GM19193 (cell line): ENCODE measurements around the gene DUSP28.

Experiments used
- POLR2A ChIP-seq: IDR thresholded peaks from 4 replicates; pipeline ENCODE4 v1.6.1; 2011; ENCODE audit not compliant: insufficient read depth, insufficient read length; ENCODE audit errors: extremely low read depth

The DUSP28 gene

DNA sequence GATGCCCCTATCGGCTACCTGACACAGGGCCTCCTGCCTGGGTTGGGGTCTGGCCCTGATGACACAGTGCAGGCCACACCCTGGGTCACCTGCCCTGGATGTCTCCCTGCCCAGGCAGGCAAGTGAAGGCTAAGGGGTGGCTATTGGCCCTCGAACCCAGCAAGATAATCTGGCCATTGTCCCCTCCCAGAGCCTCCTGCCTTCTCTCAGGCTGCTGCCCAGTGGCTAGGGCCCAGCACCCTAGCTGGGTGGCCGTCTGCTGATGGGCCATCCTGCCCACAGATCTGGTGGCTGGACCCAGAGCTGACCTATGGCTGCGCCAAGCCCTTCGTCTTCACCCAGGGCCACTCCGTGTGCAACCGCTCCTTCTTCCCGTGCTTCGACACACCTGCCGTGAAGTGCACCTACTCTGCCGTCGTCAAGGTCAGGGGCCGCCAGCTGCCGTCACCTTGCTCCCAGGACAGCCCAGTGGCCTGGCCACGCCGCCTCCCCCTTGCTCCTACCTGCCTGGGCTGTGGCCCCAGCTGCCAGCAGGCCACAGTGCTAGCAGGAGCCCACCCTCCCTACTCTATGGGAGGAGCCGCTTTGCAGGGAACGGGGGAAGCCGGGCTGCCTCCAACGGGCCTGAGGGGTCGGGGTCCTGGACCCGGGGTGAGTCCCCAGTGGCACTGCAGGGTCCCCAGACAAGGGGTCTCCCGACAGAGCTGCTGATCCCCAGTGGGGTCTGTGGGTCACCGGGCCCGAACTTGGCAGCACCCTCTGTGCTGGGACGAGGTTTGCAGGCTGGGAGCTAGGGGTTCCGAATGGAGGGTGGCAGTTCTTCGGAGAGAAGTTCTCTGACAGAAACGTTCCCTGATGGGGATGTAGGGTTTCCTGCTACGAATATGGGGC, 12.2 kb downstream of the DUSP28 start:
- no peak for TF ChIP-seq POLR2A

- no peak for TF ChIP-seq POLR2A
Measured at GRCh38 chr2:240573071-240573515, 12.9 kb downstream of the DUSP28 start.

- TF ChIP-seq POLR2A, result no peak
Measured at GRCh38 chr2:240573516-240574385, 13.6 kb downstream of the DUSP28 start.

GRCh38 chr2:240574386-240575100, 14.4 kb downstream of the DUSP28 start:
- TF ChIP-seq POLR2A, result no peak

- TF ChIP-seq POLR2A, result no peak
Measured at GRCh38 chr2:240575101-240575965, 15.2 kb downstream of the DUSP28 start.

DNA sequence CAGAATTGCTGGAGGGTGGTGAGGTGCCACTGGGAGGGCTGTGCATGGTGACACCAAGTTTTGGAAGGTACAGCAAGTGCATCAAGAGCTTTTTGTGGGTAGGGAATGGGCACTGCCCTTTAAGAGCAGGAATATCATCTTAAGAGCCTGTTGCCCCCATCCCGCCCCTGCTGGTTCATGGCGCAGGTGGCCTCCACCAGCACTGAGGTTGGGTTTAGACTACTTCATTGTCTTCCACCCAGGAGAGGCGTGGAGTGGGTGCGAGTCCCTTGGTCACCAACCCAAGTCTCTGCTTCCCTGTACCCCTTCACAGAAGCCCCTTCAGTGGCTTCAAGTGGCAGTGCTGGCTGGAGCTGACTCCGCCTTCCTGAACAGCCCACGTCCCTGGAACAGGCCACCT, 15.9 kb downstream of the DUSP28 start:
- TF ChIP-seq POLR2A, result no peak

- no peak for TF ChIP-seq POLR2A
Measured at GRCh38 chr2:240576436-240577205, 16.5 kb downstream of the DUSP28 start.

GRCh38 chr2:240577281-240578109, 17.3 kb downstream of the DUSP28 start:
- TF ChIP-seq POLR2A, result no peak

DNA sequence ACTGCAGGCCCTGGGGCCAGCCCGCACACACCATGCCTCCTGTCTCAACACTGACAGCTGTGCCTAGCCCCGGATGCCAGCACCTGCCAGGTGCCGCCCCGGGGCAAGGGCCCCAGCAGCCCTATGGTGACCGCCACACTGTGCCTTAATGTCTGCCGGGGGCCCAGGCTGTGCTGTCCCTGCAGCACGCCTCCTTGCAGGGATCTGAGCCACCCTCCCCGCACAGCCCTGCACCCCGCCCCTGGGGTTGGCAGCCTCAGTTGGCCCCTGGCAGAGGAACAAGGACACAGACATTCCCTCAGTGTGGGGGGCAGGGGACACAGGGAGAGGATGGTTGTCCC, 17.9 kb downstream of the DUSP28 start:
- no peak for TF ChIP-seq POLR2A

GRCh38 chr2:240578488-240578887, 18.3 kb downstream of the DUSP28 start:
- no peak for TF ChIP-seq POLR2A

DNA sequence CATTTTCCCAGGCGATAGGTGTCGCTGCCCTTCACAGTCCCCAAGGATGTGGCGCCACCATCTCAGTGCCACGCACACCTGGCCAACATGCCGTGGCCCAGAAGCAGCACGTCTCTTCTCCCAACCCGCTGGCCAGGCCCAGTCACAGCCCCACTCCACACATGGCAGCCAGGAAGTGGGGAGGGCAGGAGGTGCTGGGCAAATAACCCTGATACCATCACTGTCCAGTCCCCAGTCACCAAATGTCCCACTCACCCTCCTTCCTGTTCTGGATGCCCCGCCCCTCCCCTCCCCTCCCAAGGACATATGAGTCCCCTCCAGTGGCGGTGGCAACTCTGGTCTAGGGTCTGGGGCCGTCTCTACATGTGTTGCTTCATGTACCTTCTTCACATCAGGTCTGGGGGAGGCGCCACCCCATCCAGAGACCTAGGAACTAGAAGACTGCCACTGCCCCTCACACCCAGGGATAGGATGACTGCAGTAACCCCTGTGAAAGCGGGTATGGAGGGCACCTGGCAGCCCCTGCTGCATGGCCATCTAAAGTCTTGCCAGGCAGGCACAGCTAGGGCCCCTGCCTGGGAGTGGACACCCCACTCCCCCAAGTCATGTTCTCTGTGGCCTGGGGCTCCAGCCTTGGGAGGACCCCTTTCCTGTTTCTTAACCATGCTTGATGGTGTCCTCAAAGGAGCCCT, 19.1 kb downstream of the DUSP28 start:
- TF ChIP-seq POLR2A, result no peak
